Stimulated activated CD4-positive, alpha-beta T cell treated with anti-CD3 and anti-CD28 coated beads, Interleukin-12 subunit alpha, Interleukin-12 subunit beta, amount 100 ng/mL, for 4 hours (primary cell): Measurements from ENCODE around the gene ZCCHC7.

Experiments
- DNase-seq: peaks from one replicate; pipeline ENCODE4 v3.0.0-alpha.2; 2020

ZCCHC7 gene

DNA sequence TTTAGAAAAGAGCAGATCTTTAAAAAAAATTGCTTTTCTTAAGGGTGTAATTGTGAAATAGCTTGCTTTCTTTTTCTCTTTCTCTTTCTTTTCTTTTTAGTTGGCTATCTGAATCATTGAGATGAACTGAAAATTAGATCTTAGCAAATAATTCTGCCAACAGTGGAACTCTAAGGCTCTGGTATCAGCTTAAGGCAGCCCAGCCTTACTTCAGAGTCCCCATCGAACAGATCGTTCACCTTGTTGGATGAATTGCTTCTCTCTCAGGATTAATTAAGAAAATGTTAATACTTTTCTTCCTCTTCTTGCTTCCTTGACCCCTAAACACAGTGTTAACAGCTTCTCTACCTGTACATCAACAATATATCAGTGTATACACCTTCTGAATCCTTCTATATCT is 92.1 kb downstream of the ZCCHC7 start:
- no peak for DNase-seq

DNA sequence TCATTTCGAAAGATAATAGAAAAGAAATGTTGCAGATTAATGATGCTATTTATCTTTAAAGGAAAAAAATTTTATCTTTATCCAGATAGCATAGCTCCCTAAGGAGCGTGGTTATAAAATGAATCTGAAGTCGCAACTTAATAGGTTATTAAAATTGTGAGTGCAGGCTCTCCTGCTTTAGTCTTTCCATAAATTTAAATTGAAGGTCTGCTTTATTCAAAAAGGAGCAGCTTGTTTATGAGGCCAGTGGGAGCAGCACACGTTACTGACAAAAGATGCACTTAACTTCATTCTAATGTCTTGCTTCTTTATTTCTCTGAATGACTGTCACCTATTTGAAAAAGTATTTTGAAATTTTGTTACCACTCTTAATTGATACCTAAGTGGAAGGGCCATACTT is 95.0 kb downstream of the ZCCHC7 start:
- DNase-seq = no peak

DNA sequence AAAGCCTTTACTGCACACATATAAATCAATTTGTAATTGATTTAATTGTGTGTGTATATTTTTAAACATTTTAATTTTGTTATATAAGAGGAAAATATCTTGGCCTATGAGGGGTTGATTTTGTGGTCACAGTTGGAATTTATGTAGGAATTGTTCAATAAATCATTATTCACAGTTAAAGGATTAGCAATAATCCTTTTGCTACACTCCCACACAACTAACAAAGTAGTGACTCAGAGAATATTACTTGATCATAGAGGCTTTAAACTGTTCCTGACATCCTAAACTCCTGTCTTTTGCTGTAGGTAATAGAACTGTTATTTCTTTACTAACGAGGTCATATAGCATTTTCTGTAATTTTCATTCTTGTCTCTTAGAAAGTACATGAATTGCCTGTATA is 95.5 kb downstream of the ZCCHC7 start:
- no peak for DNase-seq

DNA sequence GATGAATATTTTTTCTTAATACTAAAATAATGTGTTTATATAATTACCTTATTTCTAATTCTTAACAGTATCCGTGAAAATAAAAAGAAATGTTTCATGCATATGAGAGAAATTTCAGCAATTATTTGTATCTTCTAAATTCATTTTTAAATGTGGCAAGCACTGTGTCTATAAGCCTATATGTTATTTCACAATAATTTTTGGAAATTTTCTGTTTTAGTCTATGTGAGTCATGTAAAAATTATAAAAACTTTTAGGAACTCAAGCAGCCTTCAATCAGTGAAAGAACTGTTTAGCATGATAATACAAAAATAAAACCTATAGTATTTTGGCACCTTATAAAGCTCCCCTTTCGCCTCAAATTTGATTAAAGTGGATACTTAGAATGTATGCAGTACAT is 96.8 kb downstream of the ZCCHC7 start:
- no peak for DNase-seq

DNA sequence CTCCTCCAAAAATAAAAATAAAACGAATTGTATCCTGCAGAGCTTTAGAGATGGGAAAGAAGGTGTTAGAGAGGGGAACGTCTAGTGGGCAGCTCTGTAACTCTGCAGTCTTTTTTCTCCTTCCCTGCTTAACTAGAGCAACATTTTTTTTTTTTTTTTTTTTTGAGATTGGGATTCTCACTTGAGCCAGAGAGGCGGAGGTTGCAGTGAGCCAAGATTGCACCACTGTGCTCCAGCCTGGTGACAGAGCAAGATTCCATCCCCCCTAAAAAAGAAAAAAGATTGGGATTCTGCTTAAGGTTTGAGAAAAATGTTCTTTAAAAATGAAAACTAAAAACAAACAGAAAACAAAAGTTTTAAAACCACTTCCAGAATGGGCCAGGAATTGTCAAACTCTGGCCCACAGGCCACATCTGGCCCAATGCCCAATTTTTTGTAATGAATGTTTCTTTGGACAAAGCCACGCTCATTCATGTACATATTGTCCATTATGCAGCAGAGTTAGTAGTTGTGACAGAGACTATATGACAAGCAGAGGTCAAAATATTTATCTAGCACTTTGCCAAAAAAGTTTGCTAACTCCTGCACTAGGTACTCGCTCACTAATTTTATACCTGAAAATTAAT is 98.5 kb downstream of the ZCCHC7 start:
- DNase-seq = no peak

DNA sequence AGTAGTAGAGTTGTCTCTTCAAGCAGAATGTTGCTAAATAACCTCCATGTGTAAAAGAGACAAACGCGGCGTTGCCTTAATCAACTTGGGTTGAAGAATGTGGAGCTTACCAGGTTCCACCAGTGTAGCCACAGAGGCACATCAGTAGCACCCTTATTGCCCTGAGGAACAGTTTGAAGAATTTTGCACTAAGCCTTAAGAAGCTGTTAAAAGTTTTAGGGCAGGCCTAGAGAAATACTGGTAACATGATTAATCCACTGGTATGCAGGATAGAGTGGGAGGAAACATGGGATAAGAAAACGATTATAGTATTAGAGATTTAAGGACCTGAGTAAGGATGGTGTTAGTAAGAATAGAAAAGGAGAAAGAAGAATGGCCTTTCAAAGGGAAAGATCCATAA is 100.6 kb downstream of the ZCCHC7 start:
- DNase-seq = no peak

DNA sequence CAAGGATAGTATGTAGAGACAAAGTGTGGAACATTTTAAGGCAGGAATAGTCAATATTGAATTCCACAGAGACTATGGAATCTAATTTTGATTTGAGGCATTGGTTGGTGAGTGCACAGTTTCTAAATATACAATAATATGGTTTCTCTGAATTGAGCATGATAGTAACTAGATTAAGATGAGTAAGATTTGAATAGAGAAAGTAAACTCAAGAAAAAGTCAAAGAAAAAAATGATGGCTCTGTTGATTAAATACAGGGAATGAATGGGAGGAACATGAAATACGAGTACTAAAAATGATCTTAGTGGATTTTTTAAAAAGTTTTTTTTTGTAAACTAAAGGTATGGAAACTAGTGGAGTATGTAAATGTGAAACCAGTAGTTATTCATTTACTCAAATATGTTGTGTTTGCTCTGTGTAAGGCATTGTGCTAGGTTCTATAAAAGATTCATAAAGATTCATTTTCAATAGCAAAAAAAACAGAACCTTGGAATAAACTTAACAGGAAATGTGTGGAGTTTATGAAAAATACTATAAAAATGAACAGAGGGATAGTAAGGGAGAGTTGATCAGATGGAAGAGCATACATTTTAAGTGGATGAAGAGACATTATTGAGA is 101.2 kb downstream of the ZCCHC7 start:
- no peak for DNase-seq

DNA sequence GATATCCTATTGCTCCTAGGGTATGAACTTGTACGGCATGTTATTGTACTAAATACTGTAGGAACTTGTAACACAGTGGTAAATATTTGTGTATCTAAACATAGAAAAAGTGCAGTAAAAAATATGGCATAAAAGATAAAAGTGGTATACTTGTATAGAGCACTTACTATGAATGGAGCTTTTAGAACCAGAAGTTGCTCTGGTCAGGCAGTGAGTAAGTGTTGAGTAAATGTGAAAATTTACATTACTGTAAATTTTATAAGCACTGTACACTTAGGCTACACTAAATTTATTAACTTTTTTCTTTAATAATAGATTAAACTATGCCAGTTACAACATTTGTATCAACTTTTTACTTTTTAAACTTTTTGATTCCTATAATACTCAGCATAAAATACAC is 109.1 kb downstream of the ZCCHC7 start:
- no peak for DNase-seq

DNA sequence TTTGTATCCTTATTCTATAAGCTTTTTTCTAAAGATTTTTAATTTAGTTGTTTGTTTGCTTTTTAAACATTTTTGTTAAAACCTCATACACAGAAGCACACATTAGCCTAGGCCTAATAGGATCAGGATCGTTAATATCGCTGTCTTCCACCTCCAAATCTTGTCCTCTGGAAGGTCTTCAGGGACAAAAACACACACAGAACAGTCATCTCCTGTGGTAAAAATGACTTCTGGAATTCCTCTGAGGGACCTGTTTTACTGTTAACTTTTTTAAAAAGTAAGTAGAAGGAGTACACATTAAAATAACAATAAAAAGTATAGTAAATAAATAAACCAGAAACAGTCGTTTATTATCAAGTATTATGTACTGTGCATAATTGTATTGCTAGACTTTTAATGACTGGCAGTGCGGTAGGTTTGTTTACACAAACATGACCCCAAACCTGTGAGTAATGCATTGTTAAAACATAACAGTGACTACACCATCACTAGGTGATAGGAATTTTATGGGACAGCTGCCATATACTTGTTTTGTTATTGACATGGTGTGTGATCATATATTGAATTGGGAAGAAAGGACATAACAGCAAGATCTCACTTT is 109.6 kb downstream of the ZCCHC7 start:
- no peak for DNase-seq

DNA sequence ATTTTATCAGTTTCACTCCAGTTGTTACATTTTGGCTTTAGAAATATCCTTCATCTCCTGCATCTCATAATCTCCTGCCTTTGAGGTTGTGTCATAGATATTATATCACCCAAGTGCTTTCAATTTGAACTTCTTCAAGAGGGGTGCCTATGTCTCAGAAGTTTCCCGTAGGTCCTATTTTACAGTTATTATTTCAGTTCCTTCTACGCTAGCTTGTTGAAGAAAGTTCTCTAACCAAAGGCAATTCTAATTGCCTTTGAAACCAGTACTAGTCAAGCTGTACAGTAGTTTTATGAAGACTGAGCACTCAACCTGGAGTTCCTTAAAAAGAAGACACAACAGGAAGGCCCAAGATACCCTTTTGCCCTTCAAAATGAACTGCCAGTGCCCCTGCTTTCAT is 116.4 kb downstream of the ZCCHC7 start:
- DNase-seq = no peak

DNA sequence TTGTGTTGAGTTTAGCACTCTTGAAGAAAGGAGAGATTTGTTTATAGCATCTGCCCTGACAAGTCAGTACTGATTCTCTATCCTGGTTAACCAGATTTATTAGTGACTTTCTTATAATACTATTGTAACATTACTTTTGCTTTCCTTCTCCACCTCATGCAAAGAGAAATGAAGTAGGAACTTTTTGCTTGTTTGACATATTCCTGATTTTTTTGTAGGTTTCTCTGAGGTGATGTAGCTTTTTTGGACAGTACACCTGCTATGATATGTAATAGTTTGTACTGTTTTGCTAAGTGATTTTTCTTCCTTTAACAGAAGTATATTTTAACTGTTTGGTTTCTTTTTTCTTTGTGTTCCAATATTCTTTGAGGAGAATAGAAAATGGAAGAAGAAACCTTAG is 117.7 kb downstream of the ZCCHC7 start:
- DNase-seq = no peak

DNA sequence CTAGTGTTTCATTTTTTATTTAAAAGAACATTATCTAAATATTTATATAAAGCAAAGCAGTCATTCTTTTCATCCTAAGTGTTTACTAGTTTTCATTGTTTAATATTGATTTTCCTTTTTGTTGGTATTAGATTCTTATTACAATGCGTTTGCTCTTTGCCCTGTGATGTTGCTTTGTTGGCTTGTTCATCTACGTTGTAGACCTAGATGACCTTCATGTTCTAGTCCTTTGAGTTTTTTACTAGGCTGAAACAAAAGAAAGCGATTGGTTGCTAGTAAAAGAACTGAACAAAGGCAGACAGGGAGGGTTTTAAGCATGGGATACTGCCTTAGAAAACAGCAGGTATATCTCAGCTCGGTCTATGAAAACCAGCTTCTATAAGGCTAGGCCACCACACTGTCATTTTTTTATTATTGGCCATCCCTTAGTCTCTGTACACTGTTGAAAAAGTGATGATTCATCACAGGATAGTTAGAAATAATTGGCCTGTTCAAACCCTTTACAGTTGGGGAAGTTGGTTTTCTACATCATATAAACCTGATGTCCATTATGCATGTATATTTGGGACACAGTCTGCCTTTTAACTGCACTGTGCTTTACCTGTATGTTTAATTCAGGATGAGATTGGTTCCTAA is 119.0 kb downstream of the ZCCHC7 start:
- no peak for DNase-seq

DNA sequence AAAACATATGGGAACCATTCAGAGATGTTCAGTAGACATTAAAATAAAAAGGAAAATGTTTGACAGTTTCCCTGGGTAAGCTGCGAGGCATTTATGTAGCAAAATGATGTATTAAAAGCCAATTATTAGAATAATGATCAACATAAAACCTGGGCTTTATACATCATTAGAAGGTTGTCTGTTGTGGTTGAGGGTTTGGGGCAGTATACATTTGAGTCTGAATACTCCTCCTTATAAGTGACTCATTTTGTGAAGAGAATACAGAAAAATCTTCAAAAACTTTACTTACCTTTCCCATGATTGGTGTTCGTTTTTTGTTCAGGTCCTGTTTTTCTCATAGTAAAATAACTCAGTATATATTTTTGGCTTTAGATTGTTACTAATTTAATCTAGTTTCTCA is 119.5 kb downstream of the ZCCHC7 start:
- DNase-seq = no peak

DNA sequence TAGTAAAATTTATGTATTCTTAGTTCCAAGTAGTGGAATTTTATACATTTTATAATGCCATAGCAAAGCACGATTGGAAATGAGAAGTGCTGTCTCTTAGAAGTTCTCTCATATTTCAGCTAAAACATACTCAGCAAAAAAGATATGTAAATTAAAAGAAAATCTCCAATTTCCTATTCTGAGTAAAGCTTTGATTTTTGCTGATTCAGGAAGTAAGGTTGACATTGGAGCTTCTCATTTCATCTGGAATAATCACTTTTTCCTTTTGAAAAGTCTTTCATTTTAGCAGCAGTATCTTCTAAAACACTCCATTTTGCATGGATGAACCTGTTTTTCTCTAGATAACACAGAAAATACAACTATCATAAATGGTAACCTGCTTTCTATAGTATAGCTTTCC is 121.0 kb downstream of the ZCCHC7 start:
- DNase-seq = no peak

DNA sequence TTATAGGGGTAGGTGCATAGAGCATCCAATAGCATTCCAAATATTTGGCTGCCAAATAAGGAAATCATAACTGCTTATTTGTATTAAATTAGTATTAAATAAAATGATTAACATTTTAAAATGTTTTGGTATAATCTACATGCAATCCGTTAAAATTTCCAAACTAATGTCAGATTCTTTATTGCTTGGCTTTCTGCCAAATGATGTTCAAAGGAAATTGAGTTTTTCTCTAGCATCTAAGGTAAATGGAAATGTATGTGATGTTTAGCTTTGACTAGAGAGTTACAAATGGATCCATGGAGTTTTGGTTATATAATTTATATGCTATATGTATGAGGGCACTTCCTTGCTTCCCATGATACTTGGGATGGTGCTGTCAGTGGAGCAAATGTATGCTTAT is 121.7 kb downstream of the ZCCHC7 start:
- DNase-seq = no peak

DNA sequence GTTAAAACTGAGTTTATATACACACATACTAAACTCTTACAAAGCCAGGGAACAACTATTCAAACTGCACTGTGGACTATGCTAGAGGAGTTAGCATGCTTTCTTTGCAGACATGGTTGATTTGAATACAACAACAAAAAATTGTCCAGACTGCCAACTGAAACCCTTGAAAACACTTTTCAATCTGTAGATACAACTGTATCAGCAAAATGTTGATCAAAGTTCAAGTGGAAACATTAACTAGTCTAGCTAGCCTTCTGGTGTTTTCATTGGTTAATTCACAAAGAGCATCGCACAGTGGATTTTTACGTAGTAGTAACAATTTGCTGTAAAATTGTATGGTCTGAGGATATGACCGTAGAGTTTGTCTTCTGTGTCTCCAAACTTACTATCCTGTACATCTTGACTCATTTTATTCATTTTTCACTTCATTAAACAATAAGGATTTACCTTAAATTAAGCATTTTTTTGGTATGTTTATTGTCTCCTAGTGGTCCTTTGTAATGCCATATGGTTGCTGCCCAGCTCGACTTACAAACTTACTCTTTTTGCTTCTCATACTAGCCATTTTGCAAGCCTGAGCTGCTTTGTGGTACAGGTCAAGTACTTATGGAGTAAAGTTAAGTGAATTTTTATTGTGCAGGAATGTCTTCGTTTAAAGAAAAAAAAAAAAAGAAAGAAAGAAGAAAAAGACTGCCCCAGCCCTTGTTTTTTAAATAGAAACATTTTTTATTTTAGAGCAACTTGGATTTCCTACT is 123.4 kb downstream of the ZCCHC7 start:
- no peak for DNase-seq

DNA sequence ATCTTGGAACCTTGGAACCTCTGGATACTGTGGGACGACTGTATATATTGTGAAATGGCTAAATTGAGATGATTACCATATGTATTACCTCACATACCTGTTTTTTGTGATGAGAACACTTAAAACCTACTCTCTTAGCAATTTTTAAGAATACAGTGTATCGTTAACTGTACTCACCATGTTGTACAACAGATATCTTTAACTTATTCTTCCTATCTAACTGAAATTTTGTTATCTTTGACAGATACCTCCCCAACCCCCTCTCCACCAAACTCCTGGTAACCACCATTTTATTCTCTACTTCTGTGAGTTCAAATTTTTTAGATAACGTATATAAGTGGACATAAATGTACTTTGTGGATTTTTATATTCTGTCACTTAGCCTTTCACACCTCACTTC is 126.5 kb downstream of the ZCCHC7 start:
- DNase-seq = no peak

DNA sequence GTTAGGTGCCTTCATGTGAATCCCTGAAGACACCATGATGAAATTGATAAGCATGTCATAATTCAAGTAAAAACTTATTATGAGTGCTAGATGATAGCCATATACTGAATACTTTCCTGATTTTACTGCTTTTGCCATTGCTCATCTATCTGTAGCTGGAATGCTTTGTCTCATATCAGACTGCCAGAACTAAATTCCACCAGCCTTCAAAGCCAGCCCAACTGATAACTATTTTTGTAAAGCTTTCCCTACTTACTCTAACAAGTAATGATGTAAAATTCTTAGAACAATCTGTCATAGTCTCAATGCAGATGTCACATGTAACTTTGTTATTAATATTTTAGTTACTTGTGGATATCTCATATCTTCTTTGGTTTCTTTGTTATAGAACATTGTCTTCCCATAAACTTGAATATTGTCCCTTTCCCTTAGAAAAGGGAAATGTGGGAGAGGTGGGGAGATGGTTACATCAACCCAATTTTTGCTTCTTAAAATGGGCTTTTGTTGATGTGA is 128.3 kb downstream of the ZCCHC7 start:
- DNase-seq = no peak

DNA sequence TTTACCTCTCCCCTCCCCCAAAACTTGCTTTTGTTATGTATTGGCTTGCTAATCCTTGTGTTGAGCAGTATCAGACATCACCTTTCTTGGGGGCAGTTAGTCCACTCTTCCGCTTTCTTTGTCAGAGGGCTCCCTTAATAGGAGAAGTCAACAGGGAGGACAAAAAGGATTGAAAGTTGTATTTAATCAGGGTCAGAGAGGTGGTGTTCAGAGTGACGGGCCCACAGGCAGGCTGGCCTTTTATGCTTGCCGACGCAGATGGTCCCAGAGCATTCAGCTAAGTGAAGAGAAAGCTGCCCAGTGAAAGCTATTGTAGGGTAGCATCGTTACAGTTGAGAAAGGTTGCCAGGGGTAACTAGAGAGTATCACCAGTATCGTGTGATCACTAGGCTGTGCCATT is 131.1 kb downstream of the ZCCHC7 start:
- no peak for DNase-seq

DNA sequence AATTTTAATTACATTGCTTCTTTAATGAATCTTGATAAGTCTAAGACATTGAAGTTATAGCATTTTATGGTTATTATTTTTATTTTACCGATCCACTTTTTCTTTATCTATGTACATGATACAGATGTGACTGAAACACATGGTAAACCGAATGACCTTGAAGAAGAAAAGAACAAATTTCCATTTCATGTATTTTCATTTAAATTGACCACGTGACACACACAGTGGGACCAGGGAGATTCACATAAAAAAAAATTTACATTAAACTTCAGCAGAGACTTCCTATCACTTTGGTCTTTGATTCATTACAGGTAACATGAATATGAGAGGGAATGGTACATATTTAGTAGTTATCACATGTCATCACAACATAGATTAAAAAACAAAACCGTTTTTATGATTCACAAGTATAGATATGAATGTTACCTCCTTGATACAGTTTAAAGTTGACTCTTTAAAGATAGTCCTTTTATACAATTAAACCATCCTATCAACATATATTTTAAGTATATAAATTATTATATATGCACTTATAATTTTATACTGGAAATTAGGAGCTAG is 133.1 kb downstream of the ZCCHC7 start:
- no peak for DNase-seq

DNA sequence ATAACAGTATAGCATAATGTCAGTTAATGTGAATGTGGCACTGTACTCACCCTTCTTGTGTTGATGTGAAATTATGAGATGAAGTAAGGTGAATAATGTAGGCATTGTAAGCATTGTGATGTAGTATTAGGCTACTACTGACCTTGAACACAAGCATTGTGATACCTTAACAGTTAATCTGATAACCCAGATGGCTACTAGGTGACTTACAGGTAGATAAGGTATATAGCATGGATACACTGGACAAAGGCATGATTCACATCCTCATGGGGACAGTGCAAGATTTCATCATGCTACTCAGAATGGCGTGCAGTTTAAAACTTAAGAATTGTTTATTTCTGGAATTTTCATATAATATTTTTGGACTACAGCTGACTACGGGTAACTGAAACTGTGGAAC is 134.8 kb downstream of the ZCCHC7 start:
- DNase-seq = no peak

DNA sequence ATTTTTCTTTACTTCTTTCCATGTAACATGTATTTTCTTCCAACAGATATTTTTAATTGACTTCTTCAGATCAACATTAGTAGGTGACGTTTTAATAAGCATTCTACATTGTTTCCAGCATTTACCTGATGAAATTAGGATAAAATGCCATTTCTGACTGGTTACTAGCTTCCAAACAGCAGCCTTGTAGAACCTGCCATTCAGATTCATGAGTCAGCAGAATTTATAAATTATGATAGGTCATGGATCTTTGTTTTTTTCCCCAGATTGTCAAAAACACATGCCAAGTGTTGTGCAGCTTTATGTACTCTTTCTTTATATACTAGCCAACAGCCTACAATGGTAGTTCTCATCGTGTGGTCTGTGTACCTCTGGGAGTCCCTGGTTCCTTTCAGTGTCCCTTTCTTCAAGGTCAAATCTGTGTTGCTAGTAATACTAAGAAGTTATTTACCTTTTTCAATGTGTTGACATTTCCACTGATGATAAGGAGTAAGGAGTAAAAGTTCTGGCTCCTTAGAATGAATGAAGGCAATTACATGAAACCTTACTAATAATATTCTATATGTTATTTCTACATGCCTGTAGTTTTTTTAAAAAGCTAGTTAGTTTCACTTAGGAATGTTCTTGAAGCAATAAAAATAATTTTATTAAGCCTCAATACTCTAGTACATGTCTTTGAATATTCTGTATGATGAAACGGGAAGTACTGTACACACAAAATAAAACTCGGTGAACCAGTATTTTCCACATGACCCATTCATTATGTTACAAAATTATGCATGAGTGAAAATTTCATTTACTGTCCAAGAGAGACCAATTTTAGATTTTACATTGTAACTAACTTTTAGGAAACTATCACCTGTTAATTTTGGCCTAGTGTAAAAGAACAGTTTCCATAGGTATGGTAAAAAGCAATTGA is 135.8 kb downstream of the ZCCHC7 start:
- DNase-seq = no peak
